ENCODE measurements around the gene PCDHB14. TPM values are rescaled to one million over a fixed set of nuclear protein-coding genes. Genes with fewer than 3 reads are reported as not detected.
A peak's percentile ranks its signal among the peaks of the same experiment; 100 is the strongest.
"Not testable (repeated sequence)": the region's sequence is repeated elsewhere in the genome, so short reads cannot be mapped to it uniquely, and the experiment has no call there.

PCDHB14 gene
- total RNA-seq, 1 experiment from 2014 or later: 0.48 TPM

GRCh38 chr5:141199359-141200235, 23.5 kb upstream of the PCDHB14 start, which contains the start of gene PCDHB11:
TSS of gene PCDHB11 (plus strand) at chr5:141199627. CDS start at chr5:141199775, 148 bp downstream.
- Histone ChIP-seq H3K4me2 (ENCODE audit: low read depth, low read length, poor library complexity, severe bottlenecking) (no peak within 1 kb of the TSS), H4K20me1 (ENCODE audit: insufficient read depth, low read depth, low read length) (no peaks in the 10 kb centered on the region), H3K9me3 (ENCODE audit: low read length) (peaks cover 9% of the 10 kb centered on the region; the same call in 1 of the 2 replicates), H3K27me3 (ENCODE audit: low read length) (no peaks in the 10 kb centered on the region), H2AFZ (ENCODE audit: low read length) (no peak within 1 kb of the TSS), H3K36me3 (ENCODE audit: insufficient read depth, low read length) (no peaks in the 10 kb centered on the region), H3K79me2 (ENCODE audit: low read length) (no peaks in the 10 kb centered on the region), H3K9ac (ENCODE audit: low read length) (no peak within 1 kb of the TSS), H3K4me1 (ENCODE audit: low read length) (no peaks in the 10 kb centered on the region), H3K27ac (ENCODE audit: low read length) (no peak within 1 kb of the TSS), H3K9me2 (replicated peaks; ENCODE audit: insufficient read depth, low read length) (no peaks in the 10 kb centered on the region), H3K4me3 (ENCODE audit: low read length) (no peak within 1 kb of the TSS)
- DNase-seq: peak; percentile 79

- not testable (repeated sequence) for H3K27me3 ChIP-seq (ENCODE audit: low read length); H3K4me2 ChIP-seq (ENCODE audit: low read depth, low read length, poor library complexity, severe bottlenecking); H3K9me2 ChIP-seq (replicated peaks; ENCODE audit: insufficient read depth, low read length); H2AFZ ChIP-seq (ENCODE audit: low read length); H3K4me3 ChIP-seq (ENCODE audit: low read length); H4K20me1 ChIP-seq (ENCODE audit: insufficient read depth, low read depth, low read length); H3K36me3 ChIP-seq (ENCODE audit: insufficient read depth, low read length); H3K9ac ChIP-seq (ENCODE audit: low read length); H3K4me1 ChIP-seq (ENCODE audit: low read length); H3K79me2 ChIP-seq (ENCODE audit: low read length); DNase-seq; H3K27ac ChIP-seq (ENCODE audit: low read length); H3K9me3 ChIP-seq (ENCODE audit: low read length)
These were observed 22.0 kb upstream of the PCDHB14 start for GRCh38 chr5:141201126-141201525.

GRCh38 chr5:141201646-141202045, 21.5 kb upstream of the PCDHB14 start:
- not testable (repeated sequence) for H3K9me3 ChIP-seq (ENCODE audit: low read length); H3K4me1 ChIP-seq (ENCODE audit: low read length); H4K20me1 ChIP-seq (ENCODE audit: insufficient read depth, low read depth, low read length); H3K27me3 ChIP-seq (ENCODE audit: low read length); H3K9ac ChIP-seq (ENCODE audit: low read length); H3K4me2 ChIP-seq (ENCODE audit: low read depth, low read length, poor library complexity, severe bottlenecking); H3K9me2 ChIP-seq (replicated peaks; ENCODE audit: insufficient read depth, low read length); DNase-seq; H3K27ac ChIP-seq (ENCODE audit: low read length); H3K36me3 ChIP-seq (ENCODE audit: insufficient read depth, low read length); H3K79me2 ChIP-seq (ENCODE audit: low read length); H3K4me3 ChIP-seq (ENCODE audit: low read length); H2AFZ ChIP-seq (ENCODE audit: low read length)

- Histone ChIP-seq H3K27me3 (ENCODE audit: low read length) (no peaks in the 10 kb centered on the region), H3K79me2 (ENCODE audit: low read length) (no peaks in the 10 kb centered on the region), H3K4me2 (ENCODE audit: low read depth, low read length, poor library complexity, severe bottlenecking) (no peak within 1 kb of the TSS), H3K36me3 (ENCODE audit: insufficient read depth, low read length) (no peaks in the 10 kb centered on the region), H3K27ac (ENCODE audit: low read length) (no peak within 1 kb of the TSS), H3K4me1 (ENCODE audit: low read length) (no peaks in the 10 kb centered on the region; the same call in 1 of the 2 replicates), H2AFZ (ENCODE audit: low read length) (no peak within 1 kb of the TSS), H3K9me3 (ENCODE audit: low read length) (no peaks in the 10 kb centered on the region), H3K4me3 (ENCODE audit: low read length) (no peak within 1 kb of the TSS), H3K9ac (ENCODE audit: low read length) (no peak within 1 kb of the TSS), H4K20me1 (ENCODE audit: insufficient read depth, low read depth, low read length) (no peaks in the 10 kb centered on the region), H3K9me2 (replicated peaks; ENCODE audit: insufficient read depth, low read length) (no peaks in the 10 kb centered on the region)
- peak; percentile 72 for DNase-seq
These were observed 14.7 kb upstream of the PCDHB14 start, which contains the start of gene PCDHB12 for GRCh38 chr5:141208478-141208877. TSS of gene PCDHB12 (plus strand) at chr5:141208719. CDS start at chr5:141208908, 189 bp downstream.

- not testable (repeated sequence) for H3K4me3 ChIP-seq (ENCODE audit: low read length); H3K9ac ChIP-seq (ENCODE audit: low read length); H3K27ac ChIP-seq (ENCODE audit: low read length); H3K4me1 ChIP-seq (ENCODE audit: low read length); H3K9me3 ChIP-seq (ENCODE audit: low read length); H3K9me2 ChIP-seq (replicated peaks; ENCODE audit: insufficient read depth, low read length); H3K27me3 ChIP-seq (ENCODE audit: low read length); H3K79me2 ChIP-seq (ENCODE audit: low read length); DNase-seq; H3K4me2 ChIP-seq (ENCODE audit: low read depth, low read length, poor library complexity, severe bottlenecking); H2AFZ ChIP-seq (ENCODE audit: low read length); H4K20me1 ChIP-seq (ENCODE audit: insufficient read depth, low read depth, low read length); H3K36me3 ChIP-seq (ENCODE audit: insufficient read depth, low read length)
These were observed 12.9 kb upstream of the PCDHB14 start for GRCh38 chr5:141210281-141210680.

GRCh38 chr5:141210849-141211248, 12.3 kb upstream of the PCDHB14 start:
- H3K27me3 ChIP-seq (ENCODE audit: low read length); H3K27ac ChIP-seq (ENCODE audit: low read length); H3K9ac ChIP-seq (ENCODE audit: low read length); H4K20me1 ChIP-seq (ENCODE audit: insufficient read depth, low read depth, low read length); H3K9me3 ChIP-seq (ENCODE audit: low read length); H3K4me1 ChIP-seq (ENCODE audit: low read length); H2AFZ ChIP-seq (ENCODE audit: low read length); DNase-seq; H3K4me2 ChIP-seq (ENCODE audit: low read depth, low read length, poor library complexity, severe bottlenecking); H3K4me3 ChIP-seq (ENCODE audit: low read length); H3K36me3 ChIP-seq (ENCODE audit: insufficient read depth, low read length); H3K9me2 ChIP-seq (replicated peaks; ENCODE audit: insufficient read depth, low read length); H3K79me2 ChIP-seq (ENCODE audit: low read length): not testable (repeated sequence)

GRCh38 chr5:141213656-141214339, 9.3 kb upstream of the PCDHB14 start, which contains the start of gene PCDHB13:
TSS of gene PCDHB13 (plus strand) at chr5:141213919. CDS start at chr5:141214124, 205 bp downstream.
- not testable (repeated sequence) for H3K4me2 ChIP-seq (ENCODE audit: low read depth, low read length, poor library complexity, severe bottlenecking); H3K27me3 ChIP-seq (ENCODE audit: low read length); H4K20me1 ChIP-seq (ENCODE audit: insufficient read depth, low read depth, low read length); H3K79me2 ChIP-seq (ENCODE audit: low read length); H3K36me3 ChIP-seq (ENCODE audit: insufficient read depth, low read length); H3K9ac ChIP-seq (ENCODE audit: low read length); H3K9me3 ChIP-seq (ENCODE audit: low read length); H2AFZ ChIP-seq (ENCODE audit: low read length); H3K27ac ChIP-seq (ENCODE audit: low read length); H3K4me1 ChIP-seq (ENCODE audit: low read length); H3K9me2 ChIP-seq (replicated peaks; ENCODE audit: insufficient read depth, low read length); H3K4me3 ChIP-seq (ENCODE audit: low read length)
- peak; percentile 76 for DNase-seq

GRCh38 chr5:141214583-141214982, 8.6 kb upstream of the PCDHB14 start:
- not testable (repeated sequence) for H3K9me2 ChIP-seq (replicated peaks; ENCODE audit: insufficient read depth, low read length); H3K4me3 ChIP-seq (ENCODE audit: low read length); H3K27me3 ChIP-seq (ENCODE audit: low read length); H4K20me1 ChIP-seq (ENCODE audit: insufficient read depth, low read depth, low read length); H3K9me3 ChIP-seq (ENCODE audit: low read length); H2AFZ ChIP-seq (ENCODE audit: low read length); H3K4me2 ChIP-seq (ENCODE audit: low read depth, low read length, poor library complexity, severe bottlenecking); DNase-seq; H3K9ac ChIP-seq (ENCODE audit: low read length); H3K4me1 ChIP-seq (ENCODE audit: low read length); H3K36me3 ChIP-seq (ENCODE audit: insufficient read depth, low read length); H3K79me2 ChIP-seq (ENCODE audit: low read length); H3K27ac ChIP-seq (ENCODE audit: low read length)

All from Karpas-422 (cell line).